Spleen (tissue), 3 donors: ENCODE results near the gene NKD1.

Experiments used
- POLR2A ChIP-seq, 3 donors: fragments of 450-650 bp; IDR thresholded peaks; one replicate each; pipeline ENCODE4 v1.5.1; 2017; ENCODE audit warnings: antibody characterized with exemption in 3 of 3, mild to moderate bottlenecking in 1 of 3
- POLR2AphosphoS5 ChIP-seq, 3 donors: sonication (generic); formaldehyde crosslinking; IDR thresholded peaks; one replicate each; pipeline ENCODE4 v1.5.1; 2017; ENCODE audit warnings: antibody characterized with exemption in 3 of 3

- TF ChIP-seq POLR2AphosphoS5 (IDR thresholded peaks at IDR 0.05) (peak in 1 of 3 donors; percentile 20), POLR2A (IDR thresholded peaks at IDR 0.05) (no peak)
Observed at GRCh38 chr16:50611332-50611934, 63.2 kb downstream of the NKD1 start.
